ENCODE data around the gene COMMD1. TPM values are rescaled to one million over a fixed set of nuclear protein-coding genes. Genes with fewer than 3 reads are reported as not detected.
"Not testable (repeated sequence)": the region's sequence is repeated elsewhere in the genome, so short reads cannot be mapped to it uniquely, and the experiment has no call there.

COMMD1 gene
- total RNA-seq, 1 experiment from 2014 or later: 31.7 TPM

- intact Hi-C loops (cut with micrococcal nuclease): no loop called here
- DNase-seq (no peak), ATAC-seq (no peak)
- no peaks in the 10 kb centered on the region for H3K27me3 ChIP-seq (ENCODE audit: low read length)
- no peak overlapping the region for H3K27ac ChIP-seq (ENCODE audit: low read length)
- no peaks in the 10 kb centered on the region for H3K4me1 ChIP-seq (ENCODE audit: insufficient read depth, low read length)
- no peaks in the 10 kb centered on the region for H3K9me2 ChIP-seq (replicated peaks; ENCODE audit: low read length)
- TF ChIP-seq EZH2phosphoT487 (IDR thresholded peaks at IDR 0.05; ENCODE audit: borderline replicate concordance, low read length): no peak
- TF ChIP-seq EZH2 (IDR thresholded peaks at IDR 0.05; ENCODE audit: low read length, unreplicated experiment): no peak
- no peak for TF ChIP-seq CTCF (conservative IDR thresholded peaks at IDR 0.05; ENCODE audit: low read depth, low read length)
- no peaks in the 10 kb centered on the region for H3F3A ChIP-seq (ENCODE audit: low read length, unreplicated experiment)
- no peak overlapping the region for H3K4me2 ChIP-seq (ENCODE audit: low read length)
- no peaks in the 10 kb centered on the region for H3K79me2 ChIP-seq (ENCODE audit: low read length)
- ChIA-PET CTCF (no interaction called here), POLR2A (ENCODE audit: unreplicated experiment) (no interaction called here)
- no peaks in the 10 kb centered on the region for H4K20me1 ChIP-seq (ENCODE audit: low read length)
- no peaks in the 10 kb centered on the region for H3K9me3 ChIP-seq (ENCODE audit: low read length)
- no peak overlapping the region for H3K9ac ChIP-seq (ENCODE audit: low read length)
- no peaks in the 10 kb centered on the region for H3K36me3 ChIP-seq (ENCODE audit: low read depth, low read length)
- BruUV-seq (replicated peaks): no TSS peak
- H3K4me3 ChIP-seq (ENCODE audit: low read length): no peak overlapping the region
- H2AFZ ChIP-seq (ENCODE audit: low read length): no peak overlapping the region
These were observed 46.8 kb downstream of the COMMD1 start for GRCh38 chr2:61952288-61952687.

- POLR2A ChIA-PET (ENCODE audit: unreplicated experiment); H3K79me2 ChIP-seq (ENCODE audit: low read length); H3K4me2 ChIP-seq (ENCODE audit: low read length); H3K4me3 ChIP-seq (ENCODE audit: low read length); H3K36me3 ChIP-seq (ENCODE audit: low read depth, low read length); intact Hi-C loops (cut with micrococcal nuclease); CTCF ChIA-PET; ATAC-seq; BruUV-seq (replicated peaks); H3F3A ChIP-seq (ENCODE audit: low read length, unreplicated experiment); H3K27ac ChIP-seq (ENCODE audit: low read length); H3K4me1 ChIP-seq (ENCODE audit: insufficient read depth, low read length); DNase-seq; H3K9ac ChIP-seq (ENCODE audit: low read length); H3K9me3 ChIP-seq (ENCODE audit: low read length); H3K9me2 ChIP-seq (replicated peaks; ENCODE audit: low read length); H4K20me1 ChIP-seq (ENCODE audit: low read length); H2AFZ ChIP-seq (ENCODE audit: low read length); H3K27me3 ChIP-seq (ENCODE audit: low read length): not testable (repeated sequence)
These were observed 49.4 kb downstream of the COMMD1 start for GRCh38 chr2:61954856-61955255.

GRCh38 chr2:61959381-61960293, 54.2 kb downstream of the COMMD1 start:
- no peak for ATAC-seq
- no peaks in the 10 kb centered on the region for H3K36me3 ChIP-seq (ENCODE audit: low read depth, low read length)
- H3K9me3 ChIP-seq (ENCODE audit: low read length): no peaks in the 10 kb centered on the region
- no TSS peak for BruUV-seq (replicated peaks)
- ChIA-PET POLR2A (ENCODE audit: unreplicated experiment) (no interaction called here), CTCF (no interaction called here)
- H3K27ac ChIP-seq (ENCODE audit: low read length): no peak overlapping the region
- H3F3A ChIP-seq (ENCODE audit: low read length, unreplicated experiment): no peaks in the 10 kb centered on the region
- H3K9ac ChIP-seq (ENCODE audit: low read length): no peak overlapping the region
- TF ChIP-seq CTCF (conservative IDR thresholded peaks at IDR 0.05; ENCODE audit: low read depth, low read length) (no peak), EZH2phosphoT487 (IDR thresholded peaks at IDR 0.05; ENCODE audit: borderline replicate concordance, low read length) (no peak), EZH2 (IDR thresholded peaks at IDR 0.05; ENCODE audit: low read length, unreplicated experiment) (no peak)
- intact Hi-C loops (cut with micrococcal nuclease): no loop called here
- no peaks in the 10 kb centered on the region for H4K20me1 ChIP-seq (ENCODE audit: low read length)
- no peak for DNase-seq
- H3K79me2 ChIP-seq (ENCODE audit: low read length): no peaks in the 10 kb centered on the region
- no peaks in the 10 kb centered on the region for H3K4me1 ChIP-seq (ENCODE audit: insufficient read depth, low read length)
- no peak overlapping the region for H2AFZ ChIP-seq (ENCODE audit: low read length)
- H3K9me2 ChIP-seq (replicated peaks; ENCODE audit: low read length): no peaks in the 10 kb centered on the region
- no peak overlapping the region for H3K4me2 ChIP-seq (ENCODE audit: low read length)
- H3K4me3 ChIP-seq (ENCODE audit: low read length): no peak overlapping the region
- no peaks in the 10 kb centered on the region for H3K27me3 ChIP-seq (ENCODE audit: low read length)

Data from PC-3 (cell line).